ENCODE measurements around the gene PDE4A. TPM values are rescaled to one million over a fixed set of nuclear protein-coding genes. Genes with fewer than 3 reads are reported as not detected.

PDE4A gene
- total and polyA plus RNA-seq, 2 donors (not counting 3 experiments of a cell fraction or from before 2014, with no cell fraction given) = 3.8 to 10.0 TPM

DNA sequence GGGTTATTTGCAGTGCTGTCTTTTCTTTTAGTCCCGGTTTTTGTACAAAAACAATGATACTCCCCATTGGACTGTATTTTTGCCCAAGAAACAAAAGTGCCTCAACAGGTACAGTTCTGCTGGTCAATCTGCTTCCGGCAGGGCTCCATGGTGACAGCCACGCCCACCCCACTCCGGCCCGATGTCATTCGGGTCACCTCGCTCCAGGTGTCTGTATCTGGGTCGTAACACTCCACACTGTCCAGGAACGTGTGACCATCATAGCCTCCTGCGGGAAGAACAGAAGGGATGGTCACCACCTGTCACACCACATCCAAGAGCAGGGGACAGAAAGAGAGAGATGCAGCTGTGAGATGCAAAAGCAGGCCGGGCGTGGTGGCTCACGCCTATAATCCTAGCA is 66.2 kb downstream of the PDE4A start:
- Histone ChIP-seq H3K4me1 (ENCODE audit: control insufficient read depth, extremely low read depth, insufficient read depth, low read length) (no peaks in the 10 kb centered on the region), H3K27ac (ENCODE audit: insufficient read depth, low read depth, low read length) (no peak overlapping the region), H3K4me3 (replicated peaks in 1 of 3; ENCODE audit: insufficient read depth in 1 of 3, low read depth in 1 of 3, low read length in 3 of 3) (no peak overlapping the region), H3K9me3 (replicated peaks; ENCODE audit: control insufficient read depth, insufficient read depth, low read length) (no peaks in the 10 kb centered on the region), H2AFZ (ENCODE audit: low read depth, low read length) (no peak overlapping the region), H4K20me1 (replicated peaks; ENCODE audit: control insufficient read depth, extremely low read depth, insufficient read depth, low read length) (no peaks in the 10 kb centered on the region), H3K36me3 (ENCODE audit: control insufficient read depth in 2 of 2, extremely low read depth in 1 of 2, insufficient read depth in 2 of 2, low read length in 2 of 2) (peaks cover 5 to 20% of the 10 kb centered on the region in 2 experiments), H3K9me1 (replicated peaks; ENCODE audit: control insufficient read depth, extremely low read depth, insufficient read depth, low read length) (no peaks in the 10 kb centered on the region), H3K4me2 (ENCODE audit: insufficient read depth, low read length) (no peak overlapping the region), H3K79me2 (ENCODE audit: control insufficient read depth, insufficient read depth, low read length) (peaks cover 13% of the 10 kb centered on the region), H3K9ac (replicated peaks; ENCODE audit: extremely low read depth, insufficient read depth, low read length) (no peak overlapping the region), H3K27me3 (ENCODE audit: control insufficient read depth in 2 of 2, insufficient read depth in 2 of 2, low read length in 2 of 2) (no peaks in the 10 kb centered on the region)
- DNase-seq (ENCODE audit: low read depth, low spot score) (no peak), FAIRE-seq (no peak)
- BruUV-seq (replicated peaks) = no TSS peak
- CTCF ChIA-PET = interaction anchor here (2.8 kb wide), 1 partner anchor 8 kb away, joined by 12 read pairs; no protein-coding TSS in a partner anchor
- TF ChIP-seq MYC (IDR thresholded peaks at IDR 0.05; ENCODE audit: low read depth, low read length) (no peak), GATA2 (IDR thresholded peaks at IDR 0.05; ENCODE audit: insufficient read depth, insufficient read length, low read depth, low read length) (no peak), JUN (IDR thresholded peaks at IDR 0.05; ENCODE audit: borderline replicate concordance, insufficient read depth, insufficient read length, low read depth) (no peak), FOS (IDR thresholded peaks at IDR 0.05; ENCODE audit: borderline replicate concordance, insufficient read depth, low read length) (no peak), POLR2AphosphoS5 (IDR thresholded peaks at IDR 0.05; ENCODE audit: insufficient read depth, low read depth, low read length) (no peak), EZH2 (IDR thresholded peaks at IDR 0.05; ENCODE audit: borderline replicate concordance, low read depth, low read length, severe bottlenecking) (no peak), POLR2A (IDR thresholded peaks at IDR 0.05; ENCODE audit: low read depth, low read length) (no peak)
- TF ChIP-seq, protein P1, sequence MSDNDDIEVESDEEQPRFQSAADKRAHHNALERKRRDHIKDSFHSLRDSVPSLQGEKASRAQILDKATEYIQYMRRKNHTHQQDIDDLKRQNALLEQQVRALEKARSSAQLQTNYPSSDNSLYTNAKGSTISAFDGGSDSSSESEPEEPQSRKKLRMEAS (IDR thresholded peaks at IDR 0.05; ENCODE audit: insufficient read depth, insufficient read length) = no peak
- TF ChIP-seq, protein P2, sequence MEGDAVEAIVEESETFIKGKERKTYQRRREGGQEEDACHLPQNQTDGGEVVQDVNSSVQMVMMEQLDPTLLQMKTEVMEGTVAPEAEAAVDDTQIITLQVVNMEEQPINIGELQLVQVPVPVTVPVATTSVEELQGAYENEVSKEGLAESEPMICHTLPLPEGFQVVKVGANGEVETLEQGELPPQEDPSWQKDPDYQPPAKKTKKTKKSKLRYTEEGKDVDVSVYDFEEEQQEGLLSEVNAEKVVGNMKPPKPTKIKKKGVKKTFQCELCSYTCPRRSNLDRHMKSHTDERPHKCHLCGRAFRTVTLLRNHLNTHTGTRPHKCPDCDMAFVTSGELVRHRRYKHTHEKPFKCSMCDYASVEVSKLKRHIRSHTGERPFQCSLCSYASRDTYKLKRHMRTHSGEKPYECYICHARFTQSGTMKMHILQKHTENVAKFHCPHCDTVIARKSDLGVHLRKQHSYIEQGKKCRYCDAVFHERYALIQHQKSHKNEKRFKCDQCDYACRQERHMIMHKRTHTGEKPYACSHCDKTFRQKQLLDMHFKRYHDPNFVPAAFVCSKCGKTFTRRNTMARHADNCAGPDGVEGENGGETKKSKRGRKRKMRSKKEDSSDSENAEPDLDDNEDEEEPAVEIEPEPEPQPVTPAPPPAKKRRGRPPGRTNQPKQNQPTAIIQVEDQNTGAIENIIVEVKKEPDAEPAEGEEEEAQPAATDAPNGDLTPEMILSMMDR (IDR thresholded peaks at IDR 0.05; ENCODE audit: extremely low read depth in 1 of 2, insufficient read depth in 1 of 2, low read depth in 1 of 2, low read length in 2 of 2) = no peak
- intact Hi-C loops (cut with micrococcal nuclease) = no loop called here
- dilution Hi-C loops (cut with MboI; ENCODE audit: extremely low pct_ligation_motif_present, low sequenced_read_pairs) = no loop called here
- POLR2A ChIA-PET = no interaction called here

All from endothelial cell of umbilical vein (primary cell).